Measurements from ENCODE around the gene CXXC5.

GRCh38 chr5:139669662-139670368 lies 21.7 kb downstream of the CXXC5 start:
- TF ChIP-seq CTCF (IDR thresholded peaks at IDR 0.05; ENCODE audit: borderline replicate concordance, extremely low read depth, low read length, poor library complexity, severe bottlenecking) (no peak), EZH2 (IDR thresholded peaks at IDR 0.05; ENCODE audit: borderline replicate concordance, low read depth, low read length, severe bottlenecking) (no peak)

Measured in DND-41 (cell line).